ENCODE measurements around the gene IL19. TPM values are rescaled to one million over a fixed set of nuclear protein-coding genes. Genes with fewer than 3 reads are reported as not detected.

IL19 gene
- total RNA-seq, 4 donors from 2014 or later = not detected

DNA sequence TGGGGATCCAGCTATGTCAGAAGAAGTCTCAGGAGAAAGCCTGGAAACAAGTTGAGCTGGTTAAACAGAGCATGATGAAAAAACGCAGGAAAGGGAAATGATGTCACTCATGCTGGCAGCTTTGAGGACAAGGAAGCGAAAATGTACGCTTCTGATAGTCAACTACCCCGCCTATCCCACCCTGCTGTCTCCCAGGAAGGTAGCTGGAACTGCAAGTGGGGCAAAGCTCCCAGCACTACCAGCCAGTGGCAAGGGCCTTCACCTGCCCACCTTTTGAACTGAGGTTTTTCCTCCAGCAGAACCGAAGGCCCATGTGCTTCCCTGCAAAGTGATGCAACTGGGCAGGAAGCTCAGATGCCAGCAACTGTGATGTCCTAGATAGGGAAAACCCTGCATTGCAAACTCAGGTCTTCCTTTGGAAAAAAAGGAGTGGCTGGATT is 88.5 kb downstream of the IL19 start:
- TF ChIP-seq, protein P1, sequence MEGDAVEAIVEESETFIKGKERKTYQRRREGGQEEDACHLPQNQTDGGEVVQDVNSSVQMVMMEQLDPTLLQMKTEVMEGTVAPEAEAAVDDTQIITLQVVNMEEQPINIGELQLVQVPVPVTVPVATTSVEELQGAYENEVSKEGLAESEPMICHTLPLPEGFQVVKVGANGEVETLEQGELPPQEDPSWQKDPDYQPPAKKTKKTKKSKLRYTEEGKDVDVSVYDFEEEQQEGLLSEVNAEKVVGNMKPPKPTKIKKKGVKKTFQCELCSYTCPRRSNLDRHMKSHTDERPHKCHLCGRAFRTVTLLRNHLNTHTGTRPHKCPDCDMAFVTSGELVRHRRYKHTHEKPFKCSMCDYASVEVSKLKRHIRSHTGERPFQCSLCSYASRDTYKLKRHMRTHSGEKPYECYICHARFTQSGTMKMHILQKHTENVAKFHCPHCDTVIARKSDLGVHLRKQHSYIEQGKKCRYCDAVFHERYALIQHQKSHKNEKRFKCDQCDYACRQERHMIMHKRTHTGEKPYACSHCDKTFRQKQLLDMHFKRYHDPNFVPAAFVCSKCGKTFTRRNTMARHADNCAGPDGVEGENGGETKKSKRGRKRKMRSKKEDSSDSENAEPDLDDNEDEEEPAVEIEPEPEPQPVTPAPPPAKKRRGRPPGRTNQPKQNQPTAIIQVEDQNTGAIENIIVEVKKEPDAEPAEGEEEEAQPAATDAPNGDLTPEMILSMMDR (IDR thresholded peaks at IDR 0.05) = no peak
- Histone ChIP-seq H3K9me3 (no peaks in the 10 kb centered on the region), H3K4me1 (no peaks in the 10 kb centered on the region), H3K36me3 (no peaks in the 10 kb centered on the region), H3K27me3 (no peaks in the 10 kb centered on the region), H3K27ac (no peak overlapping the region), H3K4me3 (no peak overlapping the region)
- DNase-seq (ENCODE audit: low spot score in 2 of 2) = no peak
- WGBS, 2 donors = 68 to 69% methylated on average over 5 of the region's 5 CpGs

GRCh38 chr1:206860165-206860564 is 89.6 kb downstream of the IL19 start:
- WGBS, 2 donors = 86 to 91% methylated on average over 4 of the region's 4 CpGs
- Histone ChIP-seq H3K4me3 (no peak overlapping the region), H3K4me1 (peaks cover 0 to 5% (median 0%) of the 10 kb centered on the region in 4 donors), H3K9me3 (no peaks in the 10 kb centered on the region), H3K36me3 (no peaks in the 10 kb centered on the region), H3K27me3 (no peaks in the 10 kb centered on the region), H3K27ac (no peak overlapping the region)
- TF ChIP-seq EP300 (IDR thresholded peaks at IDR 0.05) (no peak), POLR2A (IDR thresholded peaks at IDR 0.05) (no peak)
- TF ChIP-seq, protein P1 (IDR thresholded peaks at IDR 0.05) = no peak
- DNase-seq (ENCODE audit: low spot score in 2 of 2) = no peak

GRCh38 chr1:206863266-206863665 is 92.7 kb downstream of the IL19 start:
- Histone ChIP-seq H3K4me1 (peaks cover 0 to 8% (median 0%) of the 10 kb centered on the region in 4 donors), H3K27me3 (no peaks in the 10 kb centered on the region), H3K27ac (no peak overlapping the region), H3K4me3 (no peak overlapping the region), H3K36me3 (no peaks in the 10 kb centered on the region), H3K9me3 (no peaks in the 10 kb centered on the region)
- DNase-seq (ENCODE audit: low spot score in 2 of 2) = no peak
- TF ChIP-seq, protein P1 (IDR thresholded peaks at IDR 0.05) = no peak
- WGBS, 2 donors = 64 to 92% methylated on average over 1 of the region's 1 CpG

- Histone ChIP-seq H3K4me3 (no peak within 1 kb of the TSS), H3K27ac (peak within 1 kb of the TSS in 1 of 4 donors; percentile 55), H3K36me3 (no peaks in the 10 kb centered on the region), H3K4me1 (peaks cover 0 to 8% (median 0%) of the 10 kb centered on the region in 4 donors), H3K9me3 (no peaks in the 10 kb centered on the region), H3K27me3 (no peaks in the 10 kb centered on the region)
- TF ChIP-seq EP300 (IDR thresholded peaks at IDR 0.05) (peak in 1 of 2 donors; percentile 14), POLR2A (IDR thresholded peaks at IDR 0.05) (no peak)
- TF ChIP-seq, protein P1 (IDR thresholded peaks at IDR 0.05) = peak; percentile 49 to 74 (median 64)
- DNase-seq (ENCODE audit: low spot score in 2 of 2) = peak; percentile 59 to 82
- WGBS, 2 donors = 50% methylated on average over 19 of the region's 19 CpGs
Observed at GRCh38 chr1:206864939-206865671, 94.5 kb downstream of the IL19 start, which contains the start of gene IL20. TSS of gene IL20 (plus strand) at chr1:206865623. CDS start at chr1:206865853, 230 bp downstream.

- WGBS, 2 donors = 37 to 50% methylated on average over 2 of the region's 2 CpGs
- H3K4me3 ChIP-seq = no peak overlapping the region
- H3K4me1 ChIP-seq = peaks cover 0 to 8% (median 0%) of the 10 kb centered on the region in 4 donors
- H3K36me3 ChIP-seq = no peaks in the 10 kb centered on the region
- DNase-seq (ENCODE audit: low spot score in 2 of 2) = no peak
- H3K9me3 ChIP-seq = no peaks in the 10 kb centered on the region
- H3K27ac ChIP-seq = peak overlapping the region in 1 of 4 donors; percentile 55
- H3K27me3 ChIP-seq = no peaks in the 10 kb centered on the region
- TF ChIP-seq POLR2A (IDR thresholded peaks at IDR 0.05) (no peak), EP300 (IDR thresholded peaks at IDR 0.05) (no peak)
- TF ChIP-seq, protein P1 (IDR thresholded peaks at IDR 0.05) = no peak
Observed at GRCh38 chr1:206866062-206866461, 95.5 kb downstream of the IL19 start.
